Heart left ventricle (tissue), 16 donors: ENCODE results near the gene ANO3. TPM values are rescaled to one million over a fixed set of nuclear protein-coding genes. Genes with fewer than 3 reads are reported as not detected.

Experiments
- ATAC-seq, 4 donors: fragments of 200-7000 bp; cut with Tn5 transposase; one replicate each; pipeline ENCODE4 v1.9.1; 2020 to 2022; ENCODE audit warnings: moderate library complexity in 4 of 4, mild to moderate bottlenecking in 3 of 4, moderate number of reproducible peaks in 1 of 4
- DNase-seq, 5 donors: peaks; one replicate each; pipeline ENCODE4 v3.0.0-alpha.2; 2020
- H3K27ac ChIP-seq, 12 donors: fragments of 200-600 bp; sonication (generic) in 4 of 12; one replicate each; pipeline versions ENCODE4 v1.5.0 to v1.8.0; 2016 to 2022; ENCODE audit warnings: mild to moderate bottlenecking in 2 of 12
- H3K27me3 ChIP-seq, 9 donors: fragments of 200-600 bp; sonication (generic) in 2 of 9; one replicate each; pipeline versions ENCODE4 v1.5.1 to v1.8.0; 2016 to 2022; ENCODE audit warnings: mild to moderate bottlenecking in 3 of 9
- H3K36me3 ChIP-seq, 9 donors: fragments of 200-600 bp; sonication (generic) in 2 of 9; one replicate each; pipeline versions ENCODE4 v1.5.0 to v1.8.0; 2018 to 2022; ENCODE audit warnings: mild to moderate bottlenecking in 2 of 9
- H3K4me1 ChIP-seq, 12 donors: fragments of 200-600 bp; sonication (generic) in 4 of 12; one replicate each; pipeline versions ENCODE4 v1.5.0 to v1.8.0; 2016 to 2022; ENCODE audit warnings: mild to moderate bottlenecking in 3 of 12
- H3K4me3 ChIP-seq, 12 donors: fragments of 200-600 bp; sonication (generic) in 4 of 12; one replicate each; pipeline versions ENCODE4 v1.5.0 to v1.8.0; 2017 to 2022; ENCODE audit warnings: mild to moderate bottlenecking in 9 of 12, moderate library complexity in 4 of 12
- H3K9me3 ChIP-seq, 12 donors: fragments of 200-600 bp; sonication (generic) in 4 of 12; one replicate each; pipeline versions ENCODE4 v1.5.0 to v1.8.0; 2016 to 2022; ENCODE audit warnings: mild to moderate bottlenecking in 1 of 12
- CTCF ChIP-seq, 12 donors: fragments of 200-600 bp; sonication (generic) in 4 of 12; IDR thresholded peaks; one replicate each; pipeline versions ENCODE4 v1.5.0 to v1.8.0; 2018 to 2022; ENCODE audit warnings: antibody characterized with exemption in 12 of 12, mild to moderate bottlenecking in 5 of 12
- POLR2A ChIP-seq, 2 donors: fragments of 450-650 bp; IDR thresholded peaks; one replicate each; pipeline ENCODE4 v1.6.1; 2017; ENCODE audit warnings: antibody characterized with exemption in 2 of 2, mild to moderate bottlenecking in 2 of 2, moderate library complexity in 2 of 2
- WGBS, 4 donors: extraction: QIAGEN DNeasy Blood & Tissue Kit in 2 of 4; methylation state at CpG; one replicate each; pipeline versions ENCODE4 v1.1.5 to v1.1.7; 2013 to 2018; 5-methylcytosine and 5-hydroxymethylcytosine counted together
- intact Hi-C, 10 donors: fragments of 100-400 bp; cut with DNase I; formaldehyde crosslinking; loops; one replicate each; pipeline versions ENCODE4 v1.11.1 to v1.14.2; 2022
- polyA plus RNA-seq, 2 donors: library from polyadenylated mRNA; stranded (reverse); fragments of 200-250 nt; gene quantifications; one replicate each; pipeline ENCODE4 v1.2.3, GENCODE V29; 2013
- total RNA-seq, 9 donors: library from RNA; depleted of rRNA in 2 of 9; stranded (reverse); fragments of >200 nt in 2 of 9; fragmentation: NEBNext Ultra II Directional in 3 of 9; extraction: Animal tissue kit (Norgen Biotek cat#: 25700) in 3 of 9; gene quantifications; one replicate each; pipeline versions ENCODE4 v1.1.0 to v1.2.4, GENCODE V29; 2016 to 2023
- donor health status: ischemic (EF 13 %, LVEDD 7.1; RV severe dilation, severe dysfunction).
- donor health status: healthy with polysubstance abuse.
- donor health status: DM: no; HTN: yes; CAD: no.
- donor health status: DM: no; HTN: no; CAD: no.
- donor health status: ischemic (EF 25% LVEDD 6.9; RV normal size, moderate dysfunction).
- donor health status: ischemic (EF 25% LVEDD 5.7; RV mildly dilated, moderate dysfunction).
- donor health status: healthy.
- donor health status: DM: yes; HTN: yes; CAD: no.
- donor health status: ischemic (EF 35%, LVEDD 5.7; RV mildly dilated, moderate dysfunction).
- donor health status: nonischemic (EF 11% LVEDD 7.7; RV severe dilation, severe dysfunction).
- donor health status: DM: yes; HTN: yes; CAD: no.
- donor health status: PGD.
- donor health status: ischemic (EF 29% LVEDD 5.4; RV normal size, mild dysfunction).
- donor health status: nonischemic (EF 23%, LVEDD 6.1; RV moderate dilation, normal function).

The ANO3 gene
- total and polyA plus RNA-seq, 11 donors: 0.04 to 0.54 (median 0.12) TPM; not detected in 6

GRCh38 chr11:26703411-26704191 is 371.7 kb downstream of the ANO3 start:
- H3K4me1 ChIP-seq: no peaks in the 10 kb centered on the region
- no peak overlapping the region for H3K4me3 ChIP-seq
- no peak for DNase-seq
- H3K27me3 ChIP-seq: no peaks in the 10 kb centered on the region
- 71 to 74% (median 73%) methylated on average over 5 of the region's 5 CpGs for WGBS, 4 donors
- ATAC-seq: no peak
- H3K9me3 ChIP-seq: no peaks in the 10 kb centered on the region
- intact Hi-C loops: no loop called here
- TF ChIP-seq CTCF (IDR thresholded peaks at IDR 0.05): no peak
- TF ChIP-seq POLR2A (IDR thresholded peaks at IDR 0.05): no peak
- no peaks in the 10 kb centered on the region for H3K36me3 ChIP-seq
- H3K27ac ChIP-seq: no peak overlapping the region

GRCh38 chr11:26704249-26704648 is 372.3 kb downstream of the ANO3 start:
- Histone ChIP-seq H3K9me3 (no peaks in the 10 kb centered on the region), H3K27ac (no peak overlapping the region), H3K27me3 (no peaks in the 10 kb centered on the region), H3K36me3 (no peaks in the 10 kb centered on the region), H3K4me3 (no peak overlapping the region), H3K4me1 (no peaks in the 10 kb centered on the region)
- DNase-seq: no peak
- intact Hi-C loops: no loop called here
- no peak for TF ChIP-seq POLR2A (IDR thresholded peaks at IDR 0.05)
- TF ChIP-seq CTCF (IDR thresholded peaks at IDR 0.05): no peak
- ATAC-seq: no peak
- 60 to 85% (median 76%) methylated on average over 1 of the region's 1 CpG for WGBS, 4 donors

- no peak for ATAC-seq
- Histone ChIP-seq H3K9me3 (no peaks in the 10 kb centered on the region), H3K27me3 (no peaks in the 10 kb centered on the region), H3K36me3 (no peaks in the 10 kb centered on the region), H3K4me1 (no peaks in the 10 kb centered on the region), H3K4me3 (no peak overlapping the region), H3K27ac (no peak overlapping the region)
- intact Hi-C loops: no loop called here
- no peak for TF ChIP-seq POLR2A (IDR thresholded peaks at IDR 0.05)
- no peak for TF ChIP-seq CTCF (IDR thresholded peaks at IDR 0.05)
- WGBS, 4 donors: 68 to 83% (median 74%) methylated on average over 1 of the region's 1 CpG
- DNase-seq: no peak
These were observed 374.3 kb downstream of the ANO3 start for GRCh38 chr11:26706181-26706580.

- no peaks in the 10 kb centered on the region for H3K27me3 ChIP-seq
- no peaks in the 10 kb centered on the region for H3K4me1 ChIP-seq
- H3K9me3 ChIP-seq: no peaks in the 10 kb centered on the region
- DNase-seq (no peak), ATAC-seq (peak in 1 of 4 donors; percentile 88)
- H3K27ac ChIP-seq: no peak overlapping the region
- H3K36me3 ChIP-seq: no peaks in the 10 kb centered on the region
- 7 to 14% (median 11%) methylated on average over 2 of the region's 2 CpGs for WGBS, 4 donors
- TF ChIP-seq POLR2A (IDR thresholded peaks at IDR 0.05): no peak
- TF ChIP-seq CTCF (IDR thresholded peaks at IDR 0.05): no peak
- intact Hi-C loops: no loop called here
- H3K4me3 ChIP-seq: no peak overlapping the region
These were observed 377.0 kb downstream of the ANO3 start for GRCh38 chr11:26708736-26709456.
